HCT116 (cell line): ENCODE measurements around the gene BABAM2. TPM values are rescaled to one million over a fixed set of nuclear protein-coding genes. Genes with fewer than 3 reads are reported as not detected.

Experiments used
- ATAC-seq: fragments of 200-7000 bp; cut with Tn5 transposase; 2 replicates; pipeline ENCODE4 v1.9.1; 2020; ENCODE audit warnings: mild to moderate bottlenecking, moderate library complexity
- BruUV-seq: library from RNA; stranded (reverse); fragments of 400-500 nt; replicated peaks from 2 replicates; lab custom pipeline; 2021; lab: Mats Ljungman, UMichigan
- CTCF ChIA-PET: fragments of 300-600 bp; sonication (Branson Sonifier 250); formaldehyde crosslinking; loops from one replicate; lab custom pipeline; 2021; ENCODE audit warnings: antibody characterized with exemption; lab: Charles Lee
- POLR2A ChIA-PET: fragments of 300-600, 350-600 bp; sonication (Branson Sonifier 250); formaldehyde crosslinking; loops from one replicate; lab custom pipeline; 2021; ENCODE audit warnings: antibody characterized with exemption; lab: Charles Lee
- RAD21 ChIA-PET, 2 experiments: fragments of 300-600 bp; sonication (Branson Sonifier 250); formaldehyde crosslinking; loops; one replicate each; lab custom pipeline; 2023; ENCODE audit warnings: low total read pairs in 2 of 2; ENCODE audit not compliant: uncharacterized antibody in 2 of 2, unreplicated experiment in 2 of 2, low non-redundant PET in 1 of 2; lab: Charles Lee
- DNase-seq: peaks from one replicate; pipeline ENCODE4 v3.0.0-alpha.2; 2010; ENCODE audit warnings: low read depth, low spot score
- H2AFZ ChIP-seq: fragments of 200-600 bp; shearing (Covaris generic), sonication (generic); 2 replicates; pipeline ENCODE4 v1.6.1; 2017; ENCODE audit warnings: low read depth, mixed run types, mixed read lengths, antibody characterized with exemption, low read length; ENCODE audit not compliant: poor library complexity, severe bottlenecking
- H3K27ac ChIP-seq: 2 replicates; pipeline ENCODE4 v1.5.1; 2012; ENCODE audit warnings: low read depth, low read length
- H3K27me3 ChIP-seq: fragments of 200-600 bp; sonication (generic); 2 replicates; pipeline ENCODE4 v1.6.1; 2016; ENCODE audit warnings: mixed run types, low read length, mixed read lengths; ENCODE audit not compliant: insufficient read depth
- H3K36me3 ChIP-seq, 2 experiments: fragments of 200-500 bp in 1 of 2; fragments of 200-600 bp in 1 of 2; sonication (Bioruptor generic) in 1 of 2; sonication (generic) in 1 of 2; 2 replicates each; pipeline versions ENCODE4 v1.5.1 to v1.6.1; 2014 to 2016; ENCODE audit warnings: low read length in 2 of 2, inconsistent platforms in 1 of 2, mixed read lengths in 1 of 2, mixed run types in 1 of 2; ENCODE audit not compliant: insufficient read depth in 2 of 2, control insufficient read depth in 1 of 2
- H3K4me1 ChIP-seq, 2 experiments: fragments of 200-600 bp in 1 of 2; sonication (generic) in 1 of 2; 2 replicates each; pipeline versions ENCODE4 v1.5.1 to v1.6.1; 2012 to 2017; ENCODE audit warnings: low read length in 2 of 2, inconsistent platforms in 1 of 2, mild to moderate bottlenecking in 1 of 2, mixed read lengths in 1 of 2, mixed run types in 1 of 2, moderate library complexity in 1 of 2; ENCODE audit not compliant: insufficient read depth in 2 of 2, control insufficient read depth in 1 of 2
- H3K4me2 ChIP-seq: fragments of 200-600 bp; sonication (generic); 2 replicates; pipeline ENCODE4 v1.6.1; 2017; ENCODE audit warnings: mixed run types, low read length, mixed read lengths
- H3K4me3 ChIP-seq, 2 experiments: fragments of 200-600 bp in 1 of 2; sonication (generic) in 1 of 2; replicated peaks in 1 of 2; 2 replicates each; pipeline ENCODE4 v1.5.1; 2011 to 2016; ENCODE audit warnings: low read length in 2 of 2, control low read depth in 1 of 2, low read depth in 1 of 2, mild to moderate bottlenecking in 1 of 2, mixed read lengths in 1 of 2, mixed run types in 1 of 2
- H3K79me2 ChIP-seq: fragments of 200-600 bp; sonication (generic); 2 replicates; pipeline ENCODE4 v1.6.1; 2017; ENCODE audit warnings: mild to moderate bottlenecking, mixed run types, low read length, moderate library complexity, mixed read lengths; ENCODE audit not compliant: insufficient read depth
- H3K9ac ChIP-seq: fragments of 200-600 bp; sonication (generic); 2 replicates; pipeline ENCODE4 v1.6.1; 2016; ENCODE audit warnings: low read length, mixed read lengths
- H3K9me2 ChIP-seq: fragments of 200-600 bp; sonication (generic), shearing (Covaris generic); 2 replicates; pipeline ENCODE4 v1.6.1; 2017; ENCODE audit warnings: mixed run types, mild to moderate bottlenecking, moderate library complexity; ENCODE audit not compliant: insufficient read depth
- H3K9me3 ChIP-seq, 2 experiments: fragments of 200-500 bp in 1 of 2; fragments of 200-600 bp in 1 of 2; sonication (Bioruptor generic) in 1 of 2; sonication (generic) in 1 of 2; 2 replicates each; pipeline ENCODE4 v1.6.1; 2014 to 2017; ENCODE audit warnings: low read length in 2 of 2, mixed read lengths in 2 of 2, inconsistent platforms in 1 of 2, low read depth in 1 of 2, mild to moderate bottlenecking in 1 of 2, mixed run types in 1 of 2, moderate library complexity in 1 of 2; ENCODE audit not compliant: control insufficient read depth in 1 of 2, insufficient read depth in 1 of 2
- H4K20me1 ChIP-seq: fragments of 200-600 bp; sonication (generic), shearing (Covaris generic); 2 replicates; pipeline ENCODE4 v1.6.1; 2017; ENCODE audit warnings: mixed run types, mild to moderate bottlenecking, moderate library complexity; ENCODE audit not compliant: insufficient read depth
- ATF3 ChIP-seq: IDR thresholded peaks from 2 replicates; pipeline ENCODE4 v1.6.1; 2012
- CBX3 ChIP-seq: IDR thresholded peaks from 2 replicates; pipeline ENCODE4 v1.6.1; 2012; ENCODE audit warnings: low read depth
- CTCF ChIP-seq, 3 experiments: fragments of 200-600 bp in 1 of 3; sonication (generic) in 1 of 3; IDR thresholded peaks in 2 of 3; conservative IDR thresholded peaks in 1 of 3; 2 replicates each; pipeline ENCODE4 v1.5.1; 2012 to 2017; ENCODE audit warnings: low read depth in 2 of 3, low read length in 2 of 3, antibody characterized with exemption in 1 of 3, borderline replicate concordance in 1 of 3, control low read depth in 1 of 3, mild to moderate bottlenecking in 1 of 3, mixed read lengths in 1 of 3, mixed run types in 1 of 3, moderate library complexity in 1 of 3; ENCODE audit not compliant: insufficient read depth in 1 of 3
- ELF1 ChIP-seq: IDR thresholded peaks from 2 replicates; pipeline ENCODE4 v1.6.1; 2012; ENCODE audit warnings: low read depth, borderline replicate concordance
- EZH2 ChIP-seq: fragments of 200-600 bp; sonication (generic); IDR thresholded peaks from 2 replicates; pipeline ENCODE4 v1.6.1; 2017; ENCODE audit warnings: antibody characterized with exemption, mixed run types
- EZH2phosphoT487 ChIP-seq: fragments of 200-600 bp; IDR thresholded peaks from 2 replicates; pipeline ENCODE4 v1.6.1; 2018; ENCODE audit warnings: antibody characterized with exemption, borderline replicate concordance
- JUND ChIP-seq: IDR thresholded peaks from 2 replicates; pipeline ENCODE4 v1.6.1; 2012
- POLR2A ChIP-seq: IDR thresholded peaks from 2 replicates; pipeline ENCODE4 v1.7.0; 2011; ENCODE audit warnings: borderline replicate concordance; ENCODE audit not compliant: insufficient read depth, insufficient read length; ENCODE audit errors: extremely low read depth
- POLR2AphosphoS5 ChIP-seq: IDR thresholded peaks from 2 replicates; pipeline ENCODE4 v1.6.1; 2011; ENCODE audit warnings: mild to moderate bottlenecking, low read depth, low read length, moderate library complexity
- RAD21 ChIP-seq: IDR thresholded peaks from 2 replicates; pipeline ENCODE4 v1.6.1; 2012; ENCODE audit warnings: low read depth, mild to moderate bottlenecking
- SIN3A ChIP-seq: IDR thresholded peaks from 2 replicates; pipeline ENCODE4 v1.6.1; 2012; ENCODE audit warnings: low read depth
- SRF ChIP-seq: IDR thresholded peaks from 2 replicates; pipeline ENCODE4 v1.6.1; 2012; ENCODE audit warnings: low read depth
- TCF7L2 ChIP-seq: IDR thresholded peaks from 2 replicates; pipeline ENCODE4 v1.7.0; 2011; ENCODE audit warnings: borderline replicate concordance, inconsistent platforms; ENCODE audit not compliant: insufficient read depth, insufficient read length; ENCODE audit errors: extremely low read depth
- ZFX ChIP-seq: fragments of 450-650 bp; IDR thresholded peaks from 2 replicates; pipeline ENCODE4 v1.6.1; 2017
- ZNF274 ChIP-seq: fragments of 200-500 bp; sonication (Bioruptor generic); IDR thresholded peaks from 2 replicates; pipeline ENCODE4 v1.6.1; 2014; ENCODE audit warnings: mild to moderate bottlenecking, low read depth, low read length, inconsistent platforms
- intact Hi-C: fragments of 100-400 bp; cut with micrococcal nuclease; formaldehyde crosslinking; loops from 2 replicates; pipeline ENCODE4 v1.10.0; 2022
- total RNA-seq: library from RNA; stranded (reverse); gene quantifications from one replicate; pipeline ENCODE4 v1.2.1, GENCODE V29; 2021; ENCODE audit not compliant: unreplicated experiment
- TF ChIP-seq, protein P1 (sequence below): IDR thresholded peaks from 2 replicates; pipeline ENCODE4 v1.6.1; 2012

BABAM2 gene
- total RNA-seq, 1 experiment from 2014 or later: 23.8 TPM

DNA sequence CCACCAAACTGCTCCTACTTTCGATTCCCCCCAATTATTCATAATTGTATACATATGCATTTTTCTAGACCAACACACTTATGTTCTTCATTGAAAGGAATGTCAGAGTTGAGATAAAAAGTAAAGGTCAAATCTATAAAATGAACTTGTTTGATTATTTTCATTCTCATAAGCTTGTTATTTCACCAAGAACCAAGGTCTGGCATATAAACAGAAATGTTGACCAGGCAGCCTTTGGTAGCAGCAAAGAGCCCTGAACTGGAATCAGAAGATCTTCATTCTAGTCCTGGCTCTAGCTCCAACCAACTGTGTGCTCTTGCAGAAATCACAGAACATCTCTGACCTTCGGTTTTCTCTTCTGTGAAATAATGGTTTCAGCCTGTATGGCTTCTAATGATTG is 43.2 kb upstream of the BABAM2 start:
- ATAC-seq (no peak), DNase-seq (no peak)
- no peaks in the 10 kb centered on the region for H3K79me2 ChIP-seq
- H3K36me3 ChIP-seq: no peaks in the 10 kb centered on the region
- H3K4me2 ChIP-seq: no peak overlapping the region
- CTCF ChIA-PET: no interaction called here
- H2AFZ ChIP-seq: no peak overlapping the region
- no peaks in the 10 kb centered on the region for H3K9me3 ChIP-seq
- H3K4me3 ChIP-seq: no peak overlapping the region
- intact Hi-C loops: no loop called here
- POLR2A ChIA-PET: no interaction called here
- no peaks in the 10 kb centered on the region for H3K27me3 ChIP-seq
- no TSS peak for BruUV-seq
- H3K4me1 ChIP-seq: no peaks in the 10 kb centered on the region
- TF ChIP-seq, protein P1, sequence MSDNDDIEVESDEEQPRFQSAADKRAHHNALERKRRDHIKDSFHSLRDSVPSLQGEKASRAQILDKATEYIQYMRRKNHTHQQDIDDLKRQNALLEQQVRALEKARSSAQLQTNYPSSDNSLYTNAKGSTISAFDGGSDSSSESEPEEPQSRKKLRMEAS: no peak
- TF ChIP-seq SIN3A (no peak), EZH2 (no peak)
- RAD21 ChIA-PET: no interaction called here
- H3K27ac ChIP-seq: no peak overlapping the region
- H3K9ac ChIP-seq: no peak overlapping the region
- no peaks in the 10 kb centered on the region for H3K9me2 ChIP-seq
- no peaks in the 10 kb centered on the region for H4K20me1 ChIP-seq

DNA sequence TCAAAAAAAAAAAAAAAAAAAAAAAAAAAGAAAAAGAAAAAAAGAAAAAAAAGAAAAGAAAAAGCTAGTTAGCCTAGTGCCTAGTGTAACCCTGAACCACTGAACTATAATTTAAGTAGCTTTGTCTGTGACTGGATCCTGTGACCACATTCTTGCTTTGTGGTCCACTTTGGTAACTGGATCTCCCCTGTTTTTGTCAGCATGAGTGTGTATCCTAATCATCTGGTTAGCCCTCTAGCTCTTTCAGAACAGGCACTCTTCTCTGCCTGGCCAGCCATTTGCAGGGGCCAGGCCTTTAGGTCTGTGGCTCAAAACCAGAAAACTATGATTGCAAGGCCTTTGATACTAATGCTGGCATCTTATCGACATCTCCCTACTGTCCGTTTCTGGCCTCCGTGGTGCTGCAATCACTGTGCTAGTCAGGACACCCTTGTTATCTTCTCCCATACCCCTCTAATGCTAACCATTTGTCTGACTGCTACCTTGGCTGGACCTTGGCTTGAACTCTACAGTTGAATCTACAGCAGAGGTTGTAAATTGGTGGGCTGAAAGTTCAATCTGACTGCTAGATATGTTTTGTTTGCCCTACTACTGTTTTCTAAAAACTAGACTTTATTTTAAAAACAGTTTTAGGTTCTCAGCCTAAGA is 40.8 kb upstream of the BABAM2 start:
- H3K9me3 ChIP-seq: no peaks in the 10 kb centered on the region
- no peak for ATAC-seq
- ChIA-PET RAD21 (no interaction called here), CTCF (interaction anchor here (0.7 kb wide), 2 partner anchors 87 to 547 kb away, joined by 3 to 4 read pairs; no protein-coding TSS in a partner anchor), POLR2A (no interaction called here)
- no peak overlapping the region for H3K9ac ChIP-seq
- H3K4me3 ChIP-seq: no peak overlapping the region
- H2AFZ ChIP-seq: no peak overlapping the region
- H3K27me3 ChIP-seq: no peaks in the 10 kb centered on the region
- no peak for DNase-seq
- no peaks in the 10 kb centered on the region for H3K79me2 ChIP-seq
- H3K9me2 ChIP-seq: no peaks in the 10 kb centered on the region
- no peak overlapping the region for H3K4me2 ChIP-seq
- H4K20me1 ChIP-seq: no peaks in the 10 kb centered on the region
- H3K36me3 ChIP-seq: no peaks in the 10 kb centered on the region
- TF ChIP-seq ELF1 (no peak), TCF7L2 (no peak), CTCF (IDR thresholded peaks at IDR 0.05 in 2 of 3, conservative IDR thresholded peaks at IDR 0.05 in 1 of 3; ENCODE audit: borderline replicate concordance in 1 of 3, insufficient read depth in 1 of 3, low read depth in 2 of 3, low read length in 2 of 3) (no peak), POLR2AphosphoS5 (no peak), SRF (no peak), CBX3 (no peak), SIN3A (no peak), ZNF274 (no peak), EZH2phosphoT487 (no peak), ATF3 (no peak), RAD21 (no peak), POLR2A (no peak), ZFX (no peak), JUND (no peak)
- no peak overlapping the region for H3K27ac ChIP-seq
- no TSS peak for BruUV-seq
- H3K4me1 ChIP-seq: no peaks in the 10 kb centered on the region
- intact Hi-C loops: no loop called here
